Spleen (tissue), 7 donors: ENCODE measurements around the gene DEK.

Experiments used
- CTCF ChIP-seq, 11 experiments: fragments of 200-600 bp in 7 of 11; fragments of 450-650 bp in 4 of 11; sonication (generic) in 4 of 11; IDR thresholded peaks in 8 of 11; conservative IDR thresholded peaks in 3 of 11; 1 replicate in 7 of 11; 2 replicates in 4 of 11; pipeline versions ENCODE4 v1.4.0 to v1.8.0; 2016 to 2021; ENCODE audit warnings: antibody characterized with exemption in 11 of 11, inconsistent platforms in 4 of 11, mild to moderate bottlenecking in 1 of 11
- POLR2A ChIP-seq, 3 donors: fragments of 450-650 bp; IDR thresholded peaks; one replicate each; pipeline ENCODE4 v1.5.1; 2017; ENCODE audit warnings: antibody characterized with exemption in 3 of 3, mild to moderate bottlenecking in 1 of 3
- POLR2AphosphoS5 ChIP-seq, 3 donors: sonication (generic); formaldehyde crosslinking; IDR thresholded peaks; one replicate each; pipeline ENCODE4 v1.5.1; 2017; ENCODE audit warnings: antibody characterized with exemption in 3 of 3
- donor health status: DM: no; HTN: no; CAD: no; lungs with moderate emphysema.
- donor health status: DM: no; HTN: no; CAD: no.
- donor health status: DM: no; HTN: no; CAD: no.

DNA sequence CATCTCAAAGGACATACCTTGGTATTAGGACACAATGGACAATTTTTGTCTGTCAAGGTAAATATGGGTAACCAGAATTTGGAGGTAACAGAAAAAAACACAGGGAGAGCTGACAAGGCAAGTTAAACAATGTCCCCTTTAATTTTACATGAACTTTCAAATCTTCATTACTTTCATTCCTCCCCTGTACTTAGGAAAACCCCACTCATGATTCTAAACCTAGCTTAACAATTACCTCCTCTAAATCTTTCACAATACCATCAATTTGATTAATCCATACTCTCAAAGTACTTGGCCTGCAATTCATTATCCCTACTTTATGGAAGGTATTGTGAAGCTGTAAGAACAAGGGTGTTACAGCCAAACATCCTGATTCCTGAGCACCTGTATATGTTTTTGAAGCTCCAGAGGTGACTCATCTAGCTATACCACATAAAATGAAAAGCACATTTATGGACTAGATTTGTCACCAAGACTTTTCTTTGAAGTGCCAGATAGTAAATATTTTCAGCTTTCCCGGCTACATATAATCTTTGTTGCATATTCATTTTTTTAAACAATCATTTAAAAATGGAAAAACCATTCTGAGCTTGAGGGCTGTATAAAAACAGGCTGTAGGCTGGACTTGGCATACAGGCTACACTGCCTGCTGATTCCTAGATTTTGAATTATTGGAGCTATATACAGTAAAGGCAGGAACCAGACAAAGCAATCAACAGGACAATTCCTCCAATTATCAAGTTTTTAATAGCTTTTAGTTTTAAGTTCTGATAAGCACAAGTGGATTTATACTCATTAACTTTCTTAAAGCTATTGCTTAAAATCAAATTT lies 22.9 kb downstream of the DEK start:
- no peak for TF ChIP-seq POLR2AphosphoS5 (IDR thresholded peaks at IDR 0.05)
- TF ChIP-seq CTCF (IDR thresholded peaks at IDR 0.05 in 8 of 11, conservative IDR thresholded peaks at IDR 0.05 in 3 of 11) = no peak
- no peak for TF ChIP-seq POLR2A (IDR thresholded peaks at IDR 0.05)
